ENCODE measurements around the gene IKZF3. TPM values are rescaled to one million over a fixed set of nuclear protein-coding genes. Genes with fewer than 3 reads are reported as not detected.

The IKZF3 gene
- total and polyA plus RNA-seq, 7 donors = under 0.01 to 12.3 (median 0.36) TPM

GRCh38 chr17:39820541-39820940 lies 43.6 kb downstream of the IKZF3 start:
- Histone ChIP-seq H3K27me3 (no peaks in the 10 kb centered on the region), H3K4me1 (no peaks in the 10 kb centered on the region), H3K9me3 (peaks cover 0 to 4% (median 0%) of the 10 kb centered on the region in 4 donors), H3K27ac (no peak overlapping the region), H3K36me3 (no peaks in the 10 kb centered on the region), H3K4me3 (no peak overlapping the region)
- WGBS, 2 donors = 13 to 50% methylated on average over 4 of the region's 4 CpGs
- no peak for TF ChIP-seq EP300 (IDR thresholded peaks at IDR 0.05)
- TF ChIP-seq POLR2AphosphoS5 (IDR thresholded peaks at IDR 0.05) = no peak
- no peak for DNase-seq
- intact Hi-C loops (cut with DNase I) = no loop called here

DNA sequence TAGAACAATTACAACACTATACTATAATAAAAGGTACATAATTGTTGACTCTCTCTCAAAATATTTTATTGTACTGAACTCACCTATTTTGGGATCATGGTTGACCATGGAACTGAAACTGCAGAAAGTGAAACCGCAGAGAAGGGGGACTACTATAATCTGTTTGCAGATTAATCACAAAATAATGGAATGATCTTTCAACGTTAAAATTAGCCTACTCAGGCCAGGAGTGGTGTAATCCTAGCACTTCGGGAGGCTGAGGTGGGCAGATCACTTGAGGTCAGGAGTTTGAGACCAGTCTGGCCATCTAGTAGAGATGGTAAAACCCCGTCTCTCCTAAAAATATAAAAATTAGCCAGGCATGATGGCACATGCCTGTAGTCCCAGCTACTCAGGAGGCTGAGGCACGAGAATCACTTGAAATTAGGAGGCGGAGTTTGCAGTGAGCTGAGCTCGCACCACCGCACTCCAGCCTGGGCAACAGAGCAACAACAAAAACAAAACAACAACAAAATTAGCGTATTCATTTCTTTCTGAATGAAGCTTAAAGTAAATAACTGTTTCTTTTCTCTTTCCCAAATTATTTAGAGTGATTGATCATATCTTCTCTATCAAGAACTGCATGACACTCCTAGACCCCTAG lies 45.6 kb downstream of the IKZF3 start:
- intact Hi-C loops (cut with DNase I) = no loop called here
- H3K9me3 ChIP-seq = no peaks in the 10 kb centered on the region
- H3K27ac ChIP-seq = no peak overlapping the region
- no peaks in the 10 kb centered on the region for H3K36me3 ChIP-seq
- no peak for TF ChIP-seq EP300 (IDR thresholded peaks at IDR 0.05)
- TF ChIP-seq POLR2AphosphoS5 (IDR thresholded peaks at IDR 0.05) = no peak
- no peak for TF ChIP-seq POLR2A (IDR thresholded peaks at IDR 0.05)
- no peak for TF ChIP-seq CTCF (IDR thresholded peaks at IDR 0.05)
- no peak overlapping the region for H3K4me3 ChIP-seq
- peaks cover 0 to 6% (median 0%) of the 10 kb centered on the region in 3 donors for H3K27me3 ChIP-seq
- 69 to 77% methylated on average over 9 of the region's 9 CpGs for WGBS, 2 donors
- DNase-seq = no peak
- H3K4me1 ChIP-seq = no peaks in the 10 kb centered on the region

- TF ChIP-seq EP300 (IDR thresholded peaks at IDR 0.05) (no peak), CTCF (IDR thresholded peaks at IDR 0.05) (no peak), POLR2A (IDR thresholded peaks at IDR 0.05) (no peak), POLR2AphosphoS5 (IDR thresholded peaks at IDR 0.05) (no peak)
- intact Hi-C loops (cut with DNase I) = no loop called here
- Histone ChIP-seq H3K27ac (no peak overlapping the region), H3K4me1 (no peaks in the 10 kb centered on the region), H3K4me3 (no peak overlapping the region), H3K36me3 (no peaks in the 10 kb centered on the region), H3K9me3 (no peaks in the 10 kb centered on the region), H3K27me3 (peaks cover 0 to 13% (median 0%) of the 10 kb centered on the region in 3 donors)
- no peak for DNase-seq
Observed at GRCh38 chr17:39816272-39816671, 47.8 kb downstream of the IKZF3 start.

DNA sequence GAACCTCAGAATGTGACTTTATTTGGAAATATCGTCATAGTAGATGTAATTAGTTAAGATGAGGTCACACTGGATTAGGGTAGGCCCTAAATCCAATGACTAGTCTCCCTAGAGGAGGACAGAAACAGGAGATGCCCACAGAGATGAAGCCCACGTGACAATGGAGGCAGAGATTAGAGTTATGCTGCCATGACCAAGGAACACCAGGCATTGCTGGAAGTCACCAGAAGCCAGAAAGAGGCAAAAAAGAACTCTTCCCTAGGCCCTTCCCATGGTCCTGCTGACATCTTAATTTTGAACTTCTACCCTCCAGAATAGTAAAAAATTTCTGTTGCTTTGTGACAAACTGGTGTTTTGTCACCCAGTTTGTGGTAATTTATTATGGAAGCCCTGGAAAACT lies 49.6 kb downstream of the IKZF3 start:
- no peak for TF ChIP-seq CTCF (IDR thresholded peaks at IDR 0.05)
- DNase-seq = no peak
- Histone ChIP-seq H3K27ac (no peak overlapping the region), H3K36me3 (no peaks in the 10 kb centered on the region), H3K9me3 (no peaks in the 10 kb centered on the region), H3K4me3 (no peak overlapping the region), H3K4me1 (no peaks in the 10 kb centered on the region), H3K27me3 (peaks cover 0 to 13% (median 0%) of the 10 kb centered on the region in 3 donors)
- intact Hi-C loops (cut with DNase I) = no loop called here
- 90 to 93% methylated on average over 2 of the region's 2 CpGs for WGBS, 2 donors

DNA sequence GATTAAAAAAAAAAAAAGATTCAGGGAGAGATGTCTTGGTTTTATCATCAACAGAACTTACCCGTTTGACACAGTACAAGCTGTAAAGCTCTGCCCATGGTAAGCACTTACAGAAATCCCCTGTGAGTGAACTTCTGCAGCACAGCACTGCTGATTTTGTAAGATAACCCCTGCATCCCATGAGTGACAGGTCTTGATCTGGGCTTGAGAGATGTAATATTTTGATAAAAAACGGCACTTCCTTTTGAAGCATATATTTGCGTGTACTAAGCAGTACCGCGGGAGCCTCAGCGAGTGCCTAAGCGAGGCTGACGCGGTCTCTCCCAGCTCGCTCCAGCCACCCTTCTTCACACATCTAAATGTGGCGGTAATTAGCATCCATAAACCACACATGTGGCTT lies 50.5 kb downstream of the IKZF3 start:
- intact Hi-C loops (cut with DNase I) = no loop called here
- no peak overlapping the region for H3K27ac ChIP-seq
- WGBS, 2 donors = 63 to 81% methylated on average over 11 of the region's 11 CpGs

More for the DNA sequence above, 50.5 kb downstream of the IKZF3 start:
- no peaks in the 10 kb centered on the region for H3K4me1 ChIP-seq
- no peaks in the 10 kb centered on the region for H3K36me3 ChIP-seq
- peaks cover 0 to 13% (median 0%) of the 10 kb centered on the region in 3 donors for H3K27me3 ChIP-seq
- no peak for DNase-seq
- TF ChIP-seq POLR2AphosphoS5 (IDR thresholded peaks at IDR 0.05) (no peak), CTCF (IDR thresholded peaks at IDR 0.05) (no peak), POLR2A (IDR thresholded peaks at IDR 0.05) (no peak), EP300 (IDR thresholded peaks at IDR 0.05) (no peak)
- H3K9me3 ChIP-seq = no peaks in the 10 kb centered on the region
- no peak overlapping the region for H3K4me3 ChIP-seq
